Activated naive CD4-positive, alpha-beta T cell treated with anti-CD3 and anti-CD28 coated beads for 36 hours (primary cell): ENCODE data around the gene PLSCR3. TPM values are rescaled to one million over a fixed set of nuclear protein-coding genes. Genes with fewer than 3 reads are reported as not detected.

Source experiments
- CTCF ChIA-PET: fragments of 350-600 bp; sonication (Branson Sonifier 250); formaldehyde crosslinking; loops from one replicate; lab custom pipeline; 2021; ENCODE audit warnings: antibody characterized with exemption; lab: Charles Lee
- DNase-seq: peaks from one replicate; pipeline ENCODE4 v3.0.0-alpha.2; 2020
- H3K27ac Mint-ChIP-seq: one replicate; pipeline ENCODE4 v1.8.0; 2021; ENCODE audit warnings: mild to moderate bottlenecking, mixed read lengths
- H3K27me3 Mint-ChIP-seq: one replicate; pipeline ENCODE4 v1.8.0; 2021; ENCODE audit warnings: low read depth, mixed read lengths
- H3K36me3 Mint-ChIP-seq: one replicate; pipeline ENCODE4 v1.8.0; 2021; ENCODE audit warnings: low read depth, mixed read lengths
- H3K4me1 Mint-ChIP-seq: one replicate; pipeline ENCODE4 v1.8.0; 2021; ENCODE audit warnings: low read depth, mixed read lengths
- H3K4me3 Mint-ChIP-seq: one replicate; pipeline ENCODE4 v1.8.0; 2021; ENCODE audit warnings: mild to moderate bottlenecking, moderate library complexity, mixed read lengths
- H3K9me3 Mint-ChIP-seq: one replicate; pipeline ENCODE4 v1.8.0; 2021; ENCODE audit warnings: mixed read lengths
- intact Hi-C: fragments of 100-400 bp; cut with micrococcal nuclease; formaldehyde crosslinking; loops from one replicate; pipeline ENCODE4 v1.15.1; 2023
- total RNA-seq, 2 experiments: library from RNA; stranded (reverse); gene quantifications; one replicate each; pipeline ENCODE4 v1.2.3, GENCODE V29; 2021

Gene PLSCR3
- total RNA-seq, 2 experiments from 2014 or later = 58.6 to 59.4 TPM

- no peak for DNase-seq
- Mint-ChIP-seq H3K36me3 (no peaks in the 10 kb centered on the region), H3K9me3 (no peaks in the 10 kb centered on the region), H3K4me3 (peak overlapping the region; percentile 67), H3K27ac (no peak overlapping the region), H3K27me3 (peaks cover 27% of the 10 kb centered on the region), H3K4me1 (peaks cover 43% of the 10 kb centered on the region)
- CTCF ChIA-PET = interaction anchor here (0.6 to 5.3 kb wide), 28 partner anchors 8 to 250 kb away, joined by 3 to 34 read pairs (median 4); partner anchors contain the start of genes ACAP1, CHRNB1, POLR2A and SENP3
- intact Hi-C loops = loop anchor here (1.0 to 5.0 kb wide), 4 partner anchors 8 to 405 kb away; partner anchors contain the start of genes CHRNB1, FXR2 and SENP3
These were observed 43.1 kb upstream of the PLSCR3 start for GRCh38 chr17:7437369-7437863.

GRCh38 chr17:7436556-7437368 lies 42.4 kb upstream of the PLSCR3 start:
- Mint-ChIP-seq H3K27me3 (peaks cover 23% of the 10 kb centered on the region), H3K4me1 (peaks cover 43% of the 10 kb centered on the region), H3K9me3 (no peaks in the 10 kb centered on the region), H3K4me3 (peak overlapping the region; percentile 92), H3K36me3 (no peaks in the 10 kb centered on the region), H3K27ac (peak overlapping the region; percentile 91)
- CTCF ChIA-PET = interaction anchor here (0.6 to 5.3 kb wide), 33 partner anchors 8 to 250 kb away, joined by 3 to 34 read pairs (median 4); partner anchors contain the start of genes ACAP1, CHRNB1, POLR2A and SENP3
- peak; percentile 85 for DNase-seq
- intact Hi-C loops = loop anchor here (1.0 to 5.0 kb wide), 4 partner anchors 9 to 406 kb away; partner anchors contain the start of genes CHRNB1, FXR2 and SENP3

- intact Hi-C loops = loop anchor here (1.0 to 5.0 kb wide), 13 partner anchors 19 to 406 kb away; partner anchors contain the start of genes EIF5A, ELP5, FXR2 and POLR2A
- no peaks in the 10 kb centered on the region for H3K36me3 Mint-ChIP-seq
- CTCF ChIA-PET = interaction anchor here (0.7 to 5.3 kb wide), 20 partner anchors 9 to 251 kb away, joined by 3 to 34 read pairs (median 6); partner anchors contain the start of genes ACAP1, CHRNB1, POLR2A and SENP3
- H3K4me1 Mint-ChIP-seq = peaks cover 43% of the 10 kb centered on the region
- DNase-seq = peak; percentile 66
- peak overlapping the region; percentile 92 for H3K4me3 Mint-ChIP-seq
- peak overlapping the region; percentile 91 for H3K27ac Mint-ChIP-seq
- peaks cover 19% of the 10 kb centered on the region for H3K27me3 Mint-ChIP-seq
- H3K9me3 Mint-ChIP-seq = no peaks in the 10 kb centered on the region
These were observed 41.6 kb upstream of the PLSCR3 start for GRCh38 chr17:7435676-7436555.

- CTCF ChIA-PET = no interaction called here
- intact Hi-C loops = no loop called here
- Mint-ChIP-seq H3K4me3 (no peak overlapping the region), H3K27ac (no peak overlapping the region), H3K4me1 (peaks cover 14% of the 10 kb centered on the region), H3K36me3 (no peaks in the 10 kb centered on the region), H3K9me3 (no peaks in the 10 kb centered on the region), H3K27me3 (no peaks in the 10 kb centered on the region)
- no peak for DNase-seq
These were observed 38.0 kb upstream of the PLSCR3 start for GRCh38 chr17:7432296-7432695.

GRCh38 chr17:7431231-7431630 lies 36.9 kb upstream of the PLSCR3 start:
- Mint-ChIP-seq H3K27me3 (no peaks in the 10 kb centered on the region), H3K27ac (no peak overlapping the region), H3K4me3 (no peak overlapping the region), H3K9me3 (no peaks in the 10 kb centered on the region), H3K36me3 (no peaks in the 10 kb centered on the region), H3K4me1 (peaks cover 7% of the 10 kb centered on the region)
- no peak for DNase-seq
- CTCF ChIA-PET = no interaction called here
- intact Hi-C loops = no loop called here

- Mint-ChIP-seq H3K4me1 (no peaks in the 10 kb centered on the region), H3K36me3 (no peaks in the 10 kb centered on the region), H3K27me3 (no peaks in the 10 kb centered on the region), H3K4me3 (no peak overlapping the region), H3K9me3 (no peaks in the 10 kb centered on the region), H3K27ac (no peak overlapping the region)
- CTCF ChIA-PET = no interaction called here
- intact Hi-C loops = no loop called here
- no peak for DNase-seq
These were observed 35.4 kb upstream of the PLSCR3 start for GRCh38 chr17:7429722-7430121.

GRCh38 chr17:7428557-7428956 lies 34.2 kb upstream of the PLSCR3 start, which contains the start of gene SPEM3:
SPEM3 (plus strand) TSS chr17:7428857; CDS start chr17:7428903, 46 bp downstream.
- Mint-ChIP-seq H3K27ac (no peak within 1 kb of the TSS), H3K9me3 (no peaks in the 10 kb centered on the region), H3K4me3 (no peak within 1 kb of the TSS), H3K36me3 (no peaks in the 10 kb centered on the region), H3K27me3 (no peaks in the 10 kb centered on the region), H3K4me1 (no peaks in the 10 kb centered on the region)
- DNase-seq = no peak
- intact Hi-C loops = no loop called here
- CTCF ChIA-PET = no interaction called here

- H3K36me3 Mint-ChIP-seq = no peaks in the 10 kb centered on the region
- H3K4me1 Mint-ChIP-seq = no peaks in the 10 kb centered on the region
- no peaks in the 10 kb centered on the region for H3K9me3 Mint-ChIP-seq
- H3K27me3 Mint-ChIP-seq = no peaks in the 10 kb centered on the region
- intact Hi-C loops = no loop called here
- no peak overlapping the region for H3K27ac Mint-ChIP-seq
- H3K4me3 Mint-ChIP-seq = no peak overlapping the region
- CTCF ChIA-PET = interaction anchor here (0.7 kb wide), 1 partner anchor 37 kb away, joined by 3 read pairs; no protein-coding TSS in a partner anchor
- DNase-seq = no peak
These were observed 33.2 kb upstream of the PLSCR3 start for GRCh38 chr17:7427549-7427948.

GRCh38 chr17:7426896-7427489 lies 32.7 kb upstream of the PLSCR3 start:
- H3K4me3 Mint-ChIP-seq = no peak overlapping the region
- no peak for DNase-seq
- H3K9me3 Mint-ChIP-seq = no peaks in the 10 kb centered on the region
- H3K4me1 Mint-ChIP-seq = no peaks in the 10 kb centered on the region
- no peaks in the 10 kb centered on the region for H3K27me3 Mint-ChIP-seq
- intact Hi-C loops = no loop called here
- no peak overlapping the region for H3K27ac Mint-ChIP-seq
- H3K36me3 Mint-ChIP-seq = no peaks in the 10 kb centered on the region
- CTCF ChIA-PET = interaction anchor here (0.6 to 0.7 kb wide), 2 partner anchors 37 to 168 kb away, joined by 3 read pairs; no protein-coding TSS in a partner anchor

GRCh38 chr17:7426203-7426863 lies 32.0 kb upstream of the PLSCR3 start:
- Mint-ChIP-seq H3K27ac (no peak overlapping the region), H3K4me1 (no peaks in the 10 kb centered on the region), H3K27me3 (no peaks in the 10 kb centered on the region), H3K9me3 (no peaks in the 10 kb centered on the region), H3K36me3 (no peaks in the 10 kb centered on the region), H3K4me3 (no peak overlapping the region)
- no peak for DNase-seq
- intact Hi-C loops = no loop called here
- CTCF ChIA-PET = interaction anchor here (0.6 to 0.8 kb wide), 2 partner anchors 9 to 169 kb away, joined by 3 to 5 read pairs; partner anchors contain the start of gene TMEM102

GRCh38 chr17:7425756-7426155 lies 31.4 kb upstream of the PLSCR3 start:
- intact Hi-C loops = no loop called here
- DNase-seq = no peak
- H3K4me1 Mint-ChIP-seq = no peaks in the 10 kb centered on the region
- CTCF ChIA-PET = interaction anchor here (0.8 kb wide), 1 partner anchor 9 kb away, joined by 5 read pairs; the partner anchor contains the start of gene TMEM102
- no peaks in the 10 kb centered on the region for H3K9me3 Mint-ChIP-seq
- no peak overlapping the region for H3K27ac Mint-ChIP-seq
- H3K27me3 Mint-ChIP-seq = no peaks in the 10 kb centered on the region
- H3K36me3 Mint-ChIP-seq = no peaks in the 10 kb centered on the region
- no peak overlapping the region for H3K4me3 Mint-ChIP-seq
